ENCODE data around the gene TRIM3. TPM values are rescaled to one million over a fixed set of nuclear protein-coding genes. Genes with fewer than 3 reads are reported as not detected.
A peak's percentile ranks its signal among the peaks of the same experiment; 100 is the strongest.

Gene TRIM3
- total RNA-seq, 1 experiment from 2014 or later = 7.4 TPM

GRCh38 chr11:6486256-6486655 is 12.5 kb upstream of the TRIM3 start:
- no peak for TF ChIP-seq CTCF (IDR thresholded peaks at IDR 0.05; ENCODE audit: unreplicated experiment)
- BruUV-seq (replicated peaks) = no TSS peak
- Mint-ChIP-seq H3K27me3 (ENCODE audit: insufficient read depth, unreplicated experiment) (no peaks in the 10 kb centered on the region), H3K4me3 (ENCODE audit: unreplicated experiment) (no peak overlapping the region), H3K27ac (ENCODE audit: low read depth, unreplicated experiment) (no peak overlapping the region), H3K9me3 (ENCODE audit: unreplicated experiment) (no peaks in the 10 kb centered on the region), H3K36me3 (ENCODE audit: insufficient read depth, unreplicated experiment) (peaks cover 40% of the 10 kb centered on the region), H3K4me1 (ENCODE audit: insufficient read depth, unreplicated experiment) (peaks cover 12% of the 10 kb centered on the region)
- ChIA-PET CTCF (interaction anchor here (0.5 to 10.6 kb wide), 9 partner anchors 13 to 368 kb away, joined by 3 to 65 read pairs (median 4); no protein-coding TSS in a partner anchor), POLR2A (interaction anchor here (0.6 kb wide), 1 partner anchor 23 kb away, joined by 3 read pairs; no protein-coding TSS in a partner anchor)
- no peak for DNase-seq (ENCODE audit: unreplicated experiment)
- intact Hi-C loops (cut with micrococcal nuclease) = no loop called here

- BruUV-seq (replicated peaks) = no TSS peak
- H3K27me3 Mint-ChIP-seq (ENCODE audit: insufficient read depth, unreplicated experiment) = no peaks in the 10 kb centered on the region
- no peak overlapping the region for H3K27ac Mint-ChIP-seq (ENCODE audit: low read depth, unreplicated experiment)
- no peaks in the 10 kb centered on the region for H3K9me3 Mint-ChIP-seq (ENCODE audit: unreplicated experiment)
- H3K4me3 Mint-ChIP-seq (ENCODE audit: unreplicated experiment) = no peak overlapping the region
- TF ChIP-seq CTCF (IDR thresholded peaks at IDR 0.05; ENCODE audit: unreplicated experiment) = no peak
- intact Hi-C loops (cut with micrococcal nuclease) = no loop called here
- peaks cover 16% of the 10 kb centered on the region for H3K4me1 Mint-ChIP-seq (ENCODE audit: insufficient read depth, unreplicated experiment)
- ChIA-PET POLR2A (interaction anchor here (0.8 to 2.3 kb wide), 2 partner anchors 96 to 106 kb away, joined by 3 to 7 read pairs; partner anchors contain the start of gene SMPD1), CTCF (interaction anchor here (0.6 to 10.6 kb wide), 7 partner anchors 15 to 369 kb away, joined by 3 to 65 read pairs (median 4); no protein-coding TSS in a partner anchor)
- H3K36me3 Mint-ChIP-seq (ENCODE audit: insufficient read depth, unreplicated experiment) = peaks cover 45% of the 10 kb centered on the region
- DNase-seq (ENCODE audit: unreplicated experiment) = no peak
Observed at GRCh38 chr11:6485661-6486060, 11.9 kb upstream of the TRIM3 start.

- peak overlapping the region; percentile 53 for H3K27ac Mint-ChIP-seq (ENCODE audit: low read depth, unreplicated experiment)
- POLR2A ChIA-PET = interaction anchor here (0.8 to 2.8 kb wide), 9 partner anchors 12 to 200 kb away, joined by 4 to 32 read pairs (median 10); partner anchors contain the start of genes APBB1, MRPL17, SMPD1 and TAF10
- H3K36me3 Mint-ChIP-seq (ENCODE audit: insufficient read depth, unreplicated experiment) = peaks cover 37% of the 10 kb centered on the region
- intact Hi-C loops (cut with micrococcal nuclease) = no loop called here
- peak overlapping the region; percentile 93 for H3K4me3 Mint-ChIP-seq (ENCODE audit: unreplicated experiment)
- BruUV-seq (replicated peaks) = no TSS peak
- CTCF ChIA-PET = interaction anchor here (0.7 to 10.6 kb wide), 6 partner anchors 13 to 113 kb away, joined by 3 to 65 read pairs (median 5); partner anchors contain the start of gene DNHD1
- H3K27me3 Mint-ChIP-seq (ENCODE audit: insufficient read depth, unreplicated experiment) = no peaks in the 10 kb centered on the region
- no peak for DNase-seq (ENCODE audit: unreplicated experiment)
- peaks cover 17% of the 10 kb centered on the region for H3K4me1 Mint-ChIP-seq (ENCODE audit: insufficient read depth, unreplicated experiment)
- TF ChIP-seq CTCF (IDR thresholded peaks at IDR 0.05; ENCODE audit: unreplicated experiment) = no peak
- no peaks in the 10 kb centered on the region for H3K9me3 Mint-ChIP-seq (ENCODE audit: unreplicated experiment)
Observed at GRCh38 chr11:6483015-6483414, 9.3 kb upstream of the TRIM3 start.

DNA sequence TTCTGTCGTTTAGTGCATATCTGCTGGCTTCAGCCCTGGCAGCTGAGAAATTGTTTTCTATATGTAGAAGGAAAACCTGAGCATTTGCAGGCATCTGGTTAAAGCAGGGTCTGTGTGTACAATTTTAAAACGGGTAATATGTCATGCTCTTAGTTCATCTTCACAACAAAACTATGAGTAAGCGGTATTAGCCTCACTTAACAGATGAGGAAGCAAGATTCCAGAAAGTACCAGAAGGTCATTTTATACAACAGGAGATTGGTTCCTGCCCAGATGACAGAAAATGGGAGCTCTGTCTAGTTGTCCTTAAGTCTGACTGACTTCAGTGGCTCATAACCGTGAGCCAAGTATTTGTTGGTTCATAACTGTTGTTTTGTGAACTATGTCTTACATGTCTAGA is 8.7 kb upstream of the TRIM3 start:
- Mint-ChIP-seq H3K27me3 (ENCODE audit: insufficient read depth, unreplicated experiment) (no peaks in the 10 kb centered on the region), H3K4me1 (ENCODE audit: insufficient read depth, unreplicated experiment) (peaks cover 17% of the 10 kb centered on the region), H3K36me3 (ENCODE audit: insufficient read depth, unreplicated experiment) (peaks cover 42% of the 10 kb centered on the region), H3K4me3 (ENCODE audit: unreplicated experiment) (peak overlapping the region; percentile 93), H3K27ac (ENCODE audit: low read depth, unreplicated experiment) (peak overlapping the region; percentile 53), H3K9me3 (ENCODE audit: unreplicated experiment) (no peaks in the 10 kb centered on the region)
- CTCF ChIA-PET = interaction anchor here (0.7 to 10.6 kb wide), 11 partner anchors 14 to 421 kb away, joined by 3 to 65 read pairs (median 4); partner anchors contain the start of genes DNHD1 and MRPL17
- TF ChIP-seq CTCF (IDR thresholded peaks at IDR 0.05; ENCODE audit: unreplicated experiment) = no peak
- intact Hi-C loops (cut with micrococcal nuclease) = no loop called here
- POLR2A ChIA-PET = interaction anchor here (0.5 to 2.8 kb wide), 24 partner anchors 8 to 792 kb away, joined by 3 to 32 read pairs (median 8); partner anchors contain the start of genes APBB1, DNHD1, MRPL17 and RRP8
- no peak for DNase-seq (ENCODE audit: unreplicated experiment)
- no TSS peak for BruUV-seq (replicated peaks)

Measured in MCF 10A (cell line).